Endothelial cell (in vitro differentiated cells): ENCODE results near the gene SLC8A3. TPM values are rescaled to one million over a fixed set of nuclear protein-coding genes. Genes with fewer than 3 reads are reported as not detected.

ENCODE experiments used
- DNase-seq: peaks from one replicate; pipeline ENCODE4 v3.0.0; 2021; ENCODE audit warnings: low spot score
- H3K27ac Mint-ChIP-seq: one replicate; pipeline ENCODE4 v1.8.0; 2021; ENCODE audit warnings: mixed read lengths, inconsistent platforms; ENCODE audit not compliant: unreplicated experiment
- H3K27me3 Mint-ChIP-seq: one replicate; pipeline ENCODE4 v1.8.0; 2021; ENCODE audit warnings: mild to moderate bottlenecking, moderate library complexity, mixed read lengths, inconsistent platforms; ENCODE audit not compliant: unreplicated experiment
- H3K36me3 Mint-ChIP-seq: one replicate; pipeline ENCODE4 v1.8.0; 2021; ENCODE audit warnings: mild to moderate bottlenecking, low read depth, mixed read lengths, inconsistent platforms; ENCODE audit not compliant: unreplicated experiment
- H3K4me1 Mint-ChIP-seq: one replicate; pipeline ENCODE4 v1.8.0; 2021; ENCODE audit warnings: mild to moderate bottlenecking, mixed read lengths, inconsistent platforms; ENCODE audit not compliant: unreplicated experiment
- H3K4me3 Mint-ChIP-seq: one replicate; pipeline ENCODE4 v1.8.0; 2021; ENCODE audit warnings: mild to moderate bottlenecking, mixed read lengths, inconsistent platforms; ENCODE audit not compliant: unreplicated experiment
- H3K9me3 Mint-ChIP-seq: one replicate; pipeline ENCODE4 v1.8.0; 2021; ENCODE audit warnings: mixed read lengths, inconsistent platforms; ENCODE audit not compliant: unreplicated experiment
- CTCF ChIP-seq: fragments of 200-600 bp; sonication (generic); IDR thresholded peaks from one replicate; pipeline ENCODE4 v1.5.0; 2021; ENCODE audit warnings: antibody characterized with exemption; ENCODE audit not compliant: unreplicated experiment
- total RNA-seq: library from RNA; stranded (reverse); fragmentation: NEBNext Ultra II Directional; extraction: Animal tissue kit (Norgen Biotek cat#: 25700); gene quantifications from one replicate; pipeline ENCODE4 v1.2.1, GENCODE V29; 2021; ENCODE audit not compliant: unreplicated experiment

The SLC8A3 gene
- total RNA-seq, 1 donor from 2014 or later, result 0.13 TPM

GRCh38 chr14:70021548-70022220 is 167.1 kb downstream of the SLC8A3 start:
- H3K27ac Mint-ChIP-seq, result no peak overlapping the region

GRCh38 chr14:70020352-70021170 is 168.2 kb downstream of the SLC8A3 start:
- no peak overlapping the region for H3K4me3 Mint-ChIP-seq
- no peaks in the 10 kb centered on the region for H3K9me3 Mint-ChIP-seq
- no peak for TF ChIP-seq CTCF
- peaks cover 7% of the 10 kb centered on the region for H3K36me3 Mint-ChIP-seq
- DNase-seq, result no peak
- H3K27me3 Mint-ChIP-seq, result peaks cover 5% of the 10 kb centered on the region
- H3K4me1 Mint-ChIP-seq, result peaks cover 3% of the 10 kb centered on the region
- no peak overlapping the region for H3K27ac Mint-ChIP-seq

More at GRCh38 chr14:70021548-70022220, 167.1 kb downstream of the SLC8A3 start:
- TF ChIP-seq CTCF, result no peak
- no peak overlapping the region for H3K4me3 Mint-ChIP-seq
- no peaks in the 10 kb centered on the region for H3K9me3 Mint-ChIP-seq
- H3K4me1 Mint-ChIP-seq, result peaks cover 3% of the 10 kb centered on the region
- H3K27me3 Mint-ChIP-seq, result peaks cover 3% of the 10 kb centered on the region
- DNase-seq, result no peak
- peaks cover 7% of the 10 kb centered on the region for H3K36me3 Mint-ChIP-seq

- H3K36me3 Mint-ChIP-seq, result peaks cover 7% of the 10 kb centered on the region
- no peak for TF ChIP-seq CTCF
- no peak overlapping the region for H3K27ac Mint-ChIP-seq
- no peaks in the 10 kb centered on the region for H3K9me3 Mint-ChIP-seq
- no peak overlapping the region for H3K4me3 Mint-ChIP-seq
- H3K4me1 Mint-ChIP-seq, result peaks cover 3% of the 10 kb centered on the region
- H3K27me3 Mint-ChIP-seq, result peaks cover 3% of the 10 kb centered on the region
- DNase-seq, result no peak
These were observed 169.1 kb downstream of the SLC8A3 start for GRCh38 chr14:70019695-70020094.

GRCh38 chr14:70018713-70019211 is 170.0 kb downstream of the SLC8A3 start:
- Mint-ChIP-seq H3K4me3 (no peak overlapping the region), H3K27me3 (peaks cover 3% of the 10 kb centered on the region), H3K4me1 (peaks cover 3% of the 10 kb centered on the region), H3K27ac (no peak overlapping the region), H3K9me3 (no peaks in the 10 kb centered on the region), H3K36me3 (peaks cover 7% of the 10 kb centered on the region)
- DNase-seq, result no peak
- TF ChIP-seq CTCF, result no peak

- peaks cover 3% of the 10 kb centered on the region for H3K4me1 Mint-ChIP-seq
- H3K27ac Mint-ChIP-seq, result no peak overlapping the region
- H3K36me3 Mint-ChIP-seq, result peaks cover 7% of the 10 kb centered on the region
- no peak for TF ChIP-seq CTCF
- peak overlapping the region; percentile 35 for H3K4me3 Mint-ChIP-seq
- H3K27me3 Mint-ChIP-seq, result peaks cover 3% of the 10 kb centered on the region
- no peaks in the 10 kb centered on the region for H3K9me3 Mint-ChIP-seq
- no peak for DNase-seq
These were observed 170.5 kb downstream of the SLC8A3 start for GRCh38 chr14:70018230-70018629.
